Renal pelvis (tissue), 4 donors: ENCODE results near the gene SEC14L6. TPM values are rescaled to one million over a fixed set of nuclear protein-coding genes. Genes with fewer than 3 reads are reported as not detected.
"Not testable (repeated sequence)": the region's sequence is repeated elsewhere in the genome, so short reads cannot be mapped to it uniquely, and the experiment has no call there.

ENCODE experiments used
- DNase-seq: peaks from one replicate; pipeline ENCODE4 v3.0.0-alpha.2; 2013
- polyA plus RNA-seq, 3 donors: library from polyadenylated mRNA; unstranded; fragments of 120-200 nt; gene quantifications; one replicate each; pipeline ENCODE4 v1.2.1, GENCODE V29; 2013; ENCODE audit not compliant: insufficient read length in 3 of 3

SEC14L6 gene
- polyA plus RNA-seq, 3 donors: 7.8 to 16.3 (median 11.0) TPM

DNA sequence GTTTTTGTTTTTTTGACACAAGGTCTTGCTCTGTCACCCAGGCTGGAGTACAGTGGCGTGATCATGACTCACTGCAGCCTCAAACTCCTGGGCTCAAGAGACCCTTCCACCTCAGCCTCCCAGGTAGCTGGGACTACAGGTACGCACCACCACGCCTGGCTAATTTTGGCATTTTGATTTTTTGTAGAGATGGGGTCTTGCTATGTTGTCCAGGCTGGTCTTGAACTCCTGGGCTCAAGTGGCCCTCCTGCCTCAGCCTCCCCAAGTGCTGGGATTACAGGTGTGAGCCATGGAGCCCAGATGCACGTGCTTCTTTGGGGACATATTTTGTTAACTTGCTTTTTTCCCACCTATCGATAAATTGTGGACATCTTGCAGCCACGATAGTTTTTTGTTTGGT is 20.7 kb upstream of the SEC14L6 start:
- DNase-seq: not testable (repeated sequence)

DNA sequence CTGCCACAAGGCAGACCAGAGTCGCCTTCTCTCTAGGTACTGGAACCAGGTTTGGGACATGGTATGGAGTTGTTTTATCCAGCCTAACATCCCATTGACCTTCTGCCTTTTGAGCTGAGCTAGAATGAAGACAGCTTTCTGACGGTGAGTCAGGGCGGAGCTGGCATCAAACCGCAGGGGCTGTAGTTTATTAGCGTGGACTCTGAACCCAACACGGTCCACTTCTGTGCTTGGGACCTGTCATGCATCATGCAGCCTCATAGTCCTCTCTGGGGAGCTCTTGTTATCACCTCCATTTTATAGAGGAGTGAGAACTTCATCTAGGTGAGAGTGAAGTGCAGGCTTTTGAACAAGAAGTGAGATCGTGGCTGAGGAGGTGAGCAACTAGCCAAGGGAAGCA is 19.6 kb upstream of the SEC14L6 start:
- no peak for DNase-seq

GRCh38 chr22:30565341-30565740 is 18.8 kb upstream of the SEC14L6 start:
- no peak for DNase-seq

DNA sequence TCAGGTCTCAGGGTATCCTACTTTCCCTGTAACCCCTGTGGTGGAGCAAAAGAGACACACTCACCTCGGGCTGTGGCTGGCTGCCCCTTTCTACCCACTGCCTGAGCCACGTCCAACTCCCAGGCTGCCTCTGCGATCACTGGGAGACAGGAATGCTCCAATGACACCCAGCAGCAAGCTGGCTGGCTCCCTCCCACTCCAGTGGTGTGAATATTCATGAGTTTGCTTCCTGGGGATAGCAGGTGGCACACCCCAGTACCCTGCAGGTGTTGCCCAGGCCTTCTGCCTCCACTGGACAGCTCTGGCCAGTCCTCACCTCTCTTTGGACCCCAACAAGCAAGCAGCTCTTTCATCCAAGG is 18.2 kb upstream of the SEC14L6 start:
- no peak for DNase-seq

DNA sequence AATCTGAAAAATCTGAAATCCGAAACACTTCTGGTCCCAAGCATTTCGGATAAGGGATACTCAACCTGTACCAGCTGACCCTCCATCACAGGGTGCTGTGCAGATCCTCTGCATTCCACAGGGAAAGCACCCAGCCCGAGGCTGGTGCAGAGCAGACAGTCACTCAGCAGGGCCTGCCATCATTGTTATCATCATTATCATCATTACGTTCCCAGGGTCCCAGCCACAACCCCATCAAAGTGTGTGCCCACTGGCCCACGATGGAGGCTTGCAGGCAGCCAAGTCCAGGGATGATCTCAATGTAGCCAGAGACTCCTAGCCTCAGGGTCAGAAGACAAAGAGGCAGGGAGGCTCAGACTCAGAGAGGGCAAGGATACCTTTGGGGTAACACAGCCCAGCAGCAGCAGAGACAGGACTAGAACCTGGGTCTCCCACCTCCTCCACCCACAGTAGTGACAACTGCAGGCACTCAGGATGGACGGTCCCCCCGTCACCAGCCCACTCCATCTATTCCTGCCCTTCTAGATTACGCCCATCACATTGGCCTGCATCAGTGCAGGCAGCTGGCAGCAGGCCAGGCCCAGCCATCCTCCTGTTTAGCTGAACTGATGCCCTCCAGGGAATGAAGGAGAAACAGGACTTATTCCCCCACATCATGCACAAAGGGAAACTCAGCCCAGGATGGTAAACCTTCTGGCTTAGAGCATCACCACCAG is 17.7 kb upstream of the SEC14L6 start:
- DNase-seq: no peak

DNA sequence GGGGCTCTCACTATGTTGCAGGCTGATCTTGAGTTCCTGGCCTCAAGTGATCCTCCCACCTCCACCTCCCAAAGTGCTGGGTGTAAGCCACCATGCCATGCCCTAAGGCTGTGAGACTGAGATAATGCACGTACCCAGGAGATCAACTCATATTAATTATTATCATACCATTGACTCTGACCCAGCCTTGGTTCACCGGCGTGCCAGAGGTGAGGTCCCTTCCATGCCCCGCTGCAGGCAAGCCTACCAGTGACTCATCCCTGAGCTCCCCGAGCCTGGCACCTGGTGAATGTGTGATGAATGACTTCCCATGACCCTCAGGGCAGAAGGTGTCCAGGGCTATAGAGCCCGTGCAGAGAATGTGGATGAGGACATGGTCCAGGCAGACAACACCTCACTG is 15.8 kb upstream of the SEC14L6 start:
- no peak for DNase-seq

- no peak for DNase-seq
Measured at GRCh38 chr22:30561402-30562189, 15.1 kb upstream of the SEC14L6 start.

- not testable (repeated sequence) for DNase-seq
Measured at GRCh38 chr22:30560643-30561202, 14.2 kb upstream of the SEC14L6 start.

GRCh38 chr22:30559889-30560288 is 13.3 kb upstream of the SEC14L6 start:
- DNase-seq: no peak

DNA sequence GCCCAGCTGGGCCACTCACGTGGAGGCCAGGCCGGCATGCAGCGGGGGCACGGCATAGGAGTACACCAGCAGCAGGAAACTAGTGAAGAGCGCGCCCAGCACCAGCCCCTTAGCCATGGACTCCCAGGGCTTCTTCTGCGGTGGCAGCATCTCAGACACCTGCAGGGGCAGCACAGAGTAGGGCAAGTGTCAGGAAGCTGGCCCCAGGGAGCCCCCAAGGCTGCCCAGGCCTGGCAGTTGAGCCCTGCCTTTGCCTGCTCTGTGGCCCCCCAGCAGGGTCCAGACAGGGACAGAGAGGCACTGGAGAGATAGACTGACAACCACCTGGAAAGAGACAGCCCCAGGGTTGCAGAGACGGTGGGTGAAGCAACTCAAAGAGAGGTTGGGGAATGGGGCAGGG is 10.7 kb upstream of the SEC14L6 start:
- DNase-seq: no peak

GRCh38 chr22:30556388-30556787 is 9.8 kb upstream of the SEC14L6 start:
- no peak for DNase-seq

DNA sequence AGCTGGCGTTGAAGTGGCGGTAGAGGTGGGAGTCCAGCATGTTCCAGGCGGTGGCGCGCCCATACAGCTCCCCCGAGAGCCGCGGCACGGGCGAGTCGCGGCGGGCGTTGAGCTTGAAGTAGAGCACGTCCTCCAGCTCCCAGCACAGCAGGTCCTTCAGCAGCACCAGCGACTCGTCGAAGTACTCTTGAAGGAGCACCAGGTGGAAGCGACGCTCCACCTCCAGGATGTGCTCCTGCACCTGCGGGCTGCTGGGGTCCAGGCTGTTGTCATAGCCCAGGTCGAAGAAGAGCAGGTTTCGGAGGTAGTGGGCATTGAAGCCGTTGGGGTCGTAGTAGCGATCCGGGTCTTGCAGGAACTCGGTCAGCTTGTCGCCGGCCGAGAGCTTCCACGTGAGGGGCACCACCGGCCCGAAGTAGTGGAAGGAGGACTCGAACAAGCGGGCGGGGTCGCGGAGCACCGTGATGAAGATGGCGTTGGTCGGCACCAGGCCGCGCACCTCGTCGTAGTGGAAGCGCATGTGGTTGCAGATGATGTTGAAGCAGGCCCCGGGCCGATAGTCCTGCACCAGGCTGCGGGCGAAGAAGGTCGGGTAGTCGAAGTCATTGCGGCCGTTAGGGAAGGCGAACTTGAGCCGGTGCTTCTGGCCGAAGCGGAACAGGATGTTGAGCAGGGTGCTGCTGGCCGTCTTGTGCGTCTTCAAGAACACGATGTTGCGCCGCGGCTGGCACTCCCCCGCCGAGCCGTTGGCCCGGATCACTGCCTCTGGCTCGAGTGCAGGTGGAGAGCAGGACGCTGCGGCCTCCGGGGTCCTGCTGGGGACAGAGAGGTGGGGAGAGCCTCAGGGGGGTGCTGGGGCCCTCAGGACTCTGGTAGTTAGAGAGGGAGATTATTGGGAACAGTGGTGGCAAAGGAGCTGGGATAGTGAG is 9.0 kb upstream of the SEC14L6 start:
- no peak for DNase-seq

DNA sequence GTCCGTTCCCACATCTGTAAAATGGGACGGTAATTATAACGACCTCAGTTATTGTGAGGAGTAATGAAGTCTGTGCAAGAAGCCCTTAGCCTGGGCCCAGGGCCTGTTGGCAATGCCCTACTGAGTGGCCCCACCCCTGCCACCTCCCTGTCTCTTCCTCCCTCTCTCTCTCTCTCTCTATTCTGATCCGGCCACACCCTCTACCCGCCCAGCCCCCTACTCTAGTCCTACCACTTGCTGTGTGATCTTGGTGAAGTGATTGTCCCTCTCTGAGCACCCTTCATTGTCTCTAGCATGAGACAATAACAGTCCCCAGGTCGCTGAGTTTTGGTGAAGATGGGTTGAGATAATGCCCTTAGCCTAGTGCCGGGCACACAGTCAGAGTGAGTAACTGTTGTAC is 7.4 kb upstream of the SEC14L6 start:
- DNase-seq: no peak

DNA sequence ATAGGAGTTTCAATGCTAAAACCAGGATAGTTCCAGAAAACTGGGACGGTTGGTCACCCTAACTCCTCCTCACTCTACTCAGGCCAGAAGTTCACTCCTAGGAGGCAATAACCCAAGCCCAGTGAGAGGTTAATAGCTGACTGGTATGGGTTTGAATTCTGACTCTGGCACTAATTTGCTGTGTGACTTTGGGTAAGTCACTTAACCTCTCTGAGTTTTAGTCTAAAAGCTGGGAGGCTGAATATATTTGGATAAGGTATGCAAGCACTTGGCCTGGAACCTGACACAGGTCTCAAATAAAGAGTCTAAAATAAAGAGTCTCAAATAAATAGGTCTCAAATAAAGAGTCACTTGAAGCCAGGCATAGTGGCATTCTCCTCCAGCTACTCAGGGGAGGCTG is 6.2 kb upstream of the SEC14L6 start:
- no peak for DNase-seq

GRCh38 chr22:30551813-30552212 is 5.3 kb upstream of the SEC14L6 start:
- DNase-seq: not testable (repeated sequence)

DNA sequence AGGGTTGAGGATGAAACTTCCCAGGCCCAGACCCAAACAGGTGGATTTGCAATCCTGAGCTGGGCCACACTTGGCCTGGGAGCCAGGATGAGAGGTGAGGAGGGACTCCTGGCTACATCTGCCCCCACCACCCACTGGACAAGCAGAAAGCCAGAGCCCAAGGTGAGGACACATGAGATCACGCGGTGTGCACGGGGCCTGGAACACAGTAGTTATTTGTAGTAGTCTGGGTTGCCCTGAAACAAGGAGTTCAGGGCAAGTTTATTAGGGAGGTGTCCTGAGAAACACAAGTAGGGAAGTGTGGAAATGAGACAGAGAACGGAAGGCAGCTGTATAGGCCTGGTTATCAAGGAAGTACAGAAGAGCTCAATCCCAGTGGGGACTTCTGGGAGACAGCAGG is 647 bp upstream of the SEC14L6 start:
- no peak for DNase-seq

DNA sequence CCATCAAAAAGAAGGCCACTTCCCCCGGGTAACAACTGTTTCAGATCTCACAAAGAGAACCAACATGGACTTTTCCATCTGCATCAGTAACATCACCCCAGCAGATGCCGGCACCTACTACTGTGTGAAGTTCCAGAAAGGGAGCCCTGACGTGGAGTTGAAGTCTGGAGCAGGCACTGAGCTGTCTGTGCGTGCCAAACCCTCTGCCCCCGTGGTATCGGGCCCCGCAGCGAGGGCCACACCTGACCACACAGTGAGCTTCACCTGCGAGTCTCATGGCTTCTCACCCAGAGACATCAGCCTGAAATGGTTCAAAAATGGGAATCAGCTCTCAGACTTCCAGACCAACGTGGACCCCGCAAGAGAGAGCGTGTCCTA is 3.7 kb downstream of the SEC14L6 start:
- no peak for DNase-seq

GRCh38 chr22:30541961-30542810 is 4.4 kb downstream of the SEC14L6 start:
- DNase-seq: no peak

- DNase-seq: not testable (repeated sequence)
Measured at GRCh38 chr22:30541511-30541910, 5.0 kb downstream of the SEC14L6 start.

- DNase-seq: no peak
Measured at GRCh38 chr22:30539368-30539767, 7.2 kb downstream of the SEC14L6 start.

GRCh38 chr22:30538280-30538679 is 8.3 kb downstream of the SEC14L6 start:
- no peak for DNase-seq
